WTC11 (cell line): ENCODE results near the gene HLX. TPM values are rescaled to one million over a fixed set of nuclear protein-coding genes. Genes with fewer than 3 reads are reported as not detected.

Source experiments
- ATAC-seq: fragments of 200-7000 bp; cut with Tn5 transposase; 2 replicates; pipeline ENCODE4 v1.10.0; 2021; ENCODE audit warnings: mild to moderate bottlenecking, moderate library complexity
- CTCF ChIA-PET: fragments of 300-600 bp; sonication (Branson Sonifier 250); formaldehyde crosslinking; loops from one replicate; lab custom pipeline; 2021; ENCODE audit warnings: antibody characterized with exemption; lab: Charles Lee
- POLR2A ChIA-PET: fragments of 350-600 bp; sonication (Branson Sonifier 250); formaldehyde crosslinking; loops from one replicate; lab custom pipeline; 2021; ENCODE audit warnings: antibody characterized with exemption; lab: Charles Lee
- DNase-seq: peaks from one replicate; pipeline ENCODE4 v3.0.0; 2021; ENCODE audit warnings: low spot score
- H3K27ac Mint-ChIP-seq: 2 replicates; pipeline ENCODE4 v1.8.0; 2021; ENCODE audit warnings: mixed read lengths
- H3K27me3 Mint-ChIP-seq: 2 replicates; pipeline ENCODE4 v1.8.0; 2021; ENCODE audit warnings: low read depth, mild to moderate bottlenecking, moderate library complexity, mixed read lengths
- H3K36me3 Mint-ChIP-seq: 2 replicates; pipeline ENCODE4 v1.8.0; 2021; ENCODE audit warnings: mixed read lengths
- H3K4me1 Mint-ChIP-seq: 2 replicates; pipeline ENCODE4 v1.8.0; 2022; ENCODE audit warnings: mixed read lengths
- H3K4me3 Mint-ChIP-seq: 2 replicates; pipeline ENCODE4 v1.8.0; 2021; ENCODE audit warnings: mild to moderate bottlenecking, moderate library complexity, mixed read lengths
- H3K9me3 Mint-ChIP-seq: 2 replicates; pipeline ENCODE4 v1.8.0; 2021; ENCODE audit warnings: mixed read lengths
- CTCF ChIP-seq: fragments of 200-600 bp; IDR thresholded peaks from 2 replicates; pipeline ENCODE4 v1.8.0; 2022; ENCODE audit warnings: antibody characterized with exemption
- ELF4 ChIP-seq: sonication (generic); formaldehyde crosslinking; IDR thresholded peaks from 2 replicates; pipeline ENCODE4 v1.8.1; 2022; ENCODE audit warnings: low read depth, mild to moderate bottlenecking, moderate library complexity, missing genetic modification reagents
- FOXP1 ChIP-seq: sonication (generic); formaldehyde crosslinking; IDR thresholded peaks from 2 replicates; pipeline ENCODE4 v1.8.0; 2022; ENCODE audit warnings: missing genetic modification reagents, mild to moderate bottlenecking, moderate library complexity, borderline replicate concordance
- GTF2I ChIP-seq: fragments of 250-450 bp; sonication (Bioruptor Pico); conservative IDR thresholded peaks from 2 replicates; pipeline ENCODE4 v1.4.0; 2021; ENCODE audit warnings: mild to moderate bottlenecking
- HMGA2 ChIP-seq: fragments of 250-450 bp; sonication (Bioruptor Pico); IDR thresholded peaks from 2 replicates; pipeline ENCODE4 v1.4.0; 2021; ENCODE audit warnings: mild to moderate bottlenecking, moderate library complexity
- IRF2 ChIP-seq: sonication (generic); formaldehyde crosslinking; IDR thresholded peaks from 2 replicates; pipeline ENCODE4 v1.8.0; 2022; ENCODE audit warnings: low read depth, missing genetic modification reagents, borderline replicate concordance
- MXD4 ChIP-seq: fragments of 250-450 bp; sonication (Bioruptor Pico); IDR thresholded peaks from 2 replicates; pipeline ENCODE4 v1.8.0; 2021; ENCODE audit warnings: mild to moderate bottlenecking, moderate library complexity, borderline replicate concordance
- NFE2L1 ChIP-seq: sonication (generic); formaldehyde crosslinking; IDR thresholded peaks from 2 replicates; pipeline ENCODE4 v1.8.1; 2023; ENCODE audit warnings: missing genetic modification reagents
- NFYB ChIP-seq: sonication (generic); formaldehyde crosslinking; conservative IDR thresholded peaks from 2 replicates; pipeline ENCODE4 v1.8.0; 2022; ENCODE audit warnings: low read depth, missing genetic modification reagents
- NR1H2 ChIP-seq: sonication (generic); formaldehyde crosslinking; IDR thresholded peaks from 2 replicates; pipeline ENCODE4 v1.9.0; 2021; ENCODE audit warnings: mild to moderate bottlenecking, moderate library complexity, missing genetic modification reagents
- SP1 ChIP-seq: sonication (generic); formaldehyde crosslinking; conservative IDR thresholded peaks from 2 replicates; pipeline ENCODE4 v1.8.1; 2022; ENCODE audit warnings: missing genetic modification reagents
- STAT6 ChIP-seq: sonication (generic); formaldehyde crosslinking; conservative IDR thresholded peaks from 2 replicates; pipeline ENCODE4 v1.8.1; 2023; ENCODE audit warnings: mild to moderate bottlenecking, low read depth, missing genetic modification reagents, moderate library complexity
- TP53 ChIP-seq: sonication (generic); formaldehyde crosslinking; IDR thresholded peaks from 2 replicates; pipeline ENCODE4 v1.8.1; 2023; ENCODE audit warnings: mild to moderate bottlenecking, missing genetic modification reagents
- ZBTB21 ChIP-seq: sonication (generic); formaldehyde crosslinking; IDR thresholded peaks from 2 replicates; pipeline ENCODE4 v1.8.1; 2023; ENCODE audit warnings: mild to moderate bottlenecking, missing genetic modification reagents, borderline replicate concordance
- ZNF219 ChIP-seq: sonication (generic); formaldehyde crosslinking; IDR thresholded peaks from 2 replicates; pipeline ENCODE4 v1.8.0; 2023; ENCODE audit warnings: missing genetic modification reagents, mild to moderate bottlenecking, borderline replicate concordance
- ZNF396 ChIP-seq: fragments of 250-450 bp; sonication (Bioruptor Pico); IDR thresholded peaks from 2 replicates; pipeline ENCODE4 v1.8.0; 2021; ENCODE audit warnings: mild to moderate bottlenecking, moderate library complexity, borderline replicate concordance
- total RNA-seq: library from RNA; stranded (reverse); gene quantifications from 3 replicates; pipeline ENCODE4 v1.2.3, GENCODE V29; 2021
- TF ChIP-seq, protein P1 (sequence below): sonication (generic); formaldehyde crosslinking; IDR thresholded peaks from 2 replicates; pipeline ENCODE4 v1.8.1; 2023; ENCODE audit warnings: mild to moderate bottlenecking, missing genetic modification reagents, moderate library complexity
- TF ChIP-seq, protein P2 (sequence below): sonication (generic); formaldehyde crosslinking; IDR thresholded peaks from 2 replicates; pipeline ENCODE4 v1.8.1; 2022; ENCODE audit warnings: low read depth, missing genetic modification reagents, borderline replicate concordance

Gene HLX
- total RNA-seq, 1 experiment from 2014 or later, result not detected

GRCh38 chr1:220893701-220894024 is 14.4 kb downstream of the HLX start:
- peaks cover 3% of the 10 kb centered on the region; the same call in 1 of the 2 replicates for H3K36me3 Mint-ChIP-seq
- TF ChIP-seq ZBTB21 (CRISPR knock-in tag) (no peak), HMGA2 (CRISPR knock-in tag) (no peak), NFE2L1 (CRISPR knock-in tag) (no peak), NR1H2 (CRISPR knock-in tag) (no peak), SP1 (CRISPR knock-in tag) (no peak), STAT6 (no peak), ZNF219 (CRISPR knock-in tag) (no peak), CTCF (no peak), ELF4 (CRISPR knock-in tag) (no peak), TP53 (CRISPR knock-in tag) (no peak)
- TF ChIP-seq, protein P1, sequence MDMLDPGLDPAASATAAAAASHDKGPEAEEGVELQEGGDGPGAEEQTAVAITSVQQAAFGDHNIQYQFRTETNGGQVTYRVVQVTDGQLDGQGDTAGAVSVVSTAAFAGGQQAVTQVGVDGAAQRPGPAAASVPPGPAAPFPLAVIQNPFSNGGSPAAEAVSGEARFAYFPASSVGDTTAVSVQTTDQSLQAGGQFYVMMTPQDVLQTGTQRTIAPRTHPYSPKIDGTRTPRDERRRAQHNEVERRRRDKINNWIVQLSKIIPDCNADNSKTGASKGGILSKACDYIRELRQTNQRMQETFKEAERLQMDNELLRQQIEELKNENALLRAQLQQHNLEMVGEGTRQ (CRISPR knock-in tag), result no peak
- H3K9me3 Mint-ChIP-seq, result 0 out of 2 replicates have a peak, but pooled peaks cover 3% of the 10 kb centered on the region
- no peak overlapping the region for H3K27ac Mint-ChIP-seq
- no peak for DNase-seq
- H3K27me3 Mint-ChIP-seq, result peaks cover 100% of the 10 kb centered on the region
- H3K4me3 Mint-ChIP-seq, result peak overlapping the region; percentile 69
- POLR2A ChIA-PET, result interaction anchor here (1.2 kb wide), 1 partner anchor 11 kb away, joined by 3 read pairs; no protein-coding TSS in a partner anchor
- ATAC-seq, result peak; percentile 6
- peaks cover 59% of the 10 kb centered on the region for H3K4me1 Mint-ChIP-seq
- CTCF ChIA-PET, result interaction anchor here (1.1 to 2.1 kb wide), 4 partner anchors 9 to 310 kb away, joined by 3 to 7 read pairs (median 5); no protein-coding TSS in a partner anchor

DNA sequence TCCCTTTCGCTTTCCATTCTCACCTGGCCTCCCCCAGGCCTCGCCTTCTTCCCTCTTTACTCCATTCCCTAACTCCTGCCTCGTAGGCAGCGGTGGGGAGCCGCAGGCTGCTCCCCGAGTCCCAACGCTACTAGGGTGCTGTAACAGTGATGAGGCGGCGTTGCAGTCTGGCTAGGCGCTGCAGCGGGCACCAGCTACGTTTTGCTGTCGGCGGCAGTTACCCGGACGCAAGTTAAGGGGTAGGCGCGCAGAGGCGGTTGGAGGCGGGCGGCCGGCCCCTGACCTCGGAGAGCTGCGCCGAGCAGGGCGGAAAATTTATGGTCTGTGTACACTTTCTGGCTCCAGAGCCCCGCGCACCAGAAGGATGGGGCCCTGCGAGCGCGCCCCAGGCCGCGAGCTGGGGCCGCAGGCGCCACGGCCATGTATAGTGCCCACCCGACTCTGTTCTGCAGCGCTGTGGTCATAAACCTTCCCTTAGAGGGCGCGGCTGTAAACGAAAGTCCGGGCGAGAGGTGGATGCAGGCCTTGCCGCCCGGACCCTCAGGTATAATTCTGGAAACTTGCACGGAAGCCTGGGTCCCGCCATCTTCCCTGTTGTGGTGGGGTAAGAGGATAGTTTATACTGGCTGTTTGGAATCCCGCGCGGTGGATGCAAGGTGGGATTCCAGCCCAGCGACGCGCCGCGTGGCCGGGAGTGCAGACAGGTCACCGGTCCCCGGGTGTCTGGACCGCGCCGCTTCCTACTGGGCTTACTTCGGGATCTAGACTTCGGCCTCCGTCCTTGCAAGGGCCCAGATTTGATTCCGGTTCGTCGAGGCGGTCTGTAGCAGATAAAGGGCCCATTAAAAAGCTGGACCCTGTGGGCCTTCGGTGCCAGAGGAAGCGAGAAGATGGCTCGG is 15.0 kb downstream of the HLX start:
- Mint-ChIP-seq H3K27ac (no peak overlapping the region), H3K4me3 (peak overlapping the region; percentile 69)
- POLR2A ChIA-PET, result interaction anchor here (0.5 to 1.2 kb wide), 3 partner anchors 10 to 808 kb away, joined by 3 to 5 read pairs (median 3); no protein-coding TSS in a partner anchor

DNA sequence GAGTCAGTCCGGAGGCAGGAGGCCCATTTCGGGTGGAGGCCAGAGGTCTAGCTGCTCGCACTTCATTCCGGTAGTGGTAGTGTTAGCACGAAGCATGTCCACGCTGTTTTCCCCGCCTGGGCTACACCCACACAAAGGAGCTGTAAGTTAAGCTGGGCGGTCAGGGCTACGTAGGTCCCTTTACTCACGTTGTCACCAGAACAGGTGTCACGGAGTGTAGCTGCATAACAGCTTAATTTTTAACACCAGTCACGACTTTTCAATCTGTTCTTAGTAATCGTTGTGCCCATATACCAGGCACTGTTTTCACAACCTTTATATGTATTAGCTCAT is 15.6 kb downstream of the HLX start:
- peaks cover 100% of the 10 kb centered on the region for H3K27me3 Mint-ChIP-seq
- ATAC-seq (no peak), DNase-seq (no peak)
- H3K9me3 Mint-ChIP-seq, result 0 out of 2 replicates have a peak, but pooled peaks cover 3% of the 10 kb centered on the region
- peak overlapping the region; percentile 69 for H3K4me3 Mint-ChIP-seq
- H3K4me1 Mint-ChIP-seq, result peaks cover 56% of the 10 kb centered on the region
- ChIA-PET POLR2A (interaction anchor here (0.5 to 1.2 kb wide), 3 partner anchors 10 to 807 kb away, joined by 3 to 5 read pairs (median 3); no protein-coding TSS in a partner anchor), CTCF (interaction anchor here (1.1 to 2.1 kb wide), 5 partner anchors 11 to 309 kb away, joined by 3 to 7 read pairs (median 4); no protein-coding TSS in a partner anchor)
- H3K27ac Mint-ChIP-seq, result no peak overlapping the region
- peaks cover 3% of the 10 kb centered on the region; the same call in 1 of the 2 replicates for H3K36me3 Mint-ChIP-seq
- TF ChIP-seq GTF2I (CRISPR knock-in tag) (no peak), TP53 (CRISPR knock-in tag) (no peak), SP1 (CRISPR knock-in tag) (no peak), CTCF (no peak), FOXP1 (CRISPR knock-in tag) (no peak), MXD4 (CRISPR knock-in tag) (no peak), IRF2 (CRISPR knock-in tag) (no peak), NFYB (CRISPR knock-in tag) (no peak)
- TF ChIP-seq, protein P2, sequence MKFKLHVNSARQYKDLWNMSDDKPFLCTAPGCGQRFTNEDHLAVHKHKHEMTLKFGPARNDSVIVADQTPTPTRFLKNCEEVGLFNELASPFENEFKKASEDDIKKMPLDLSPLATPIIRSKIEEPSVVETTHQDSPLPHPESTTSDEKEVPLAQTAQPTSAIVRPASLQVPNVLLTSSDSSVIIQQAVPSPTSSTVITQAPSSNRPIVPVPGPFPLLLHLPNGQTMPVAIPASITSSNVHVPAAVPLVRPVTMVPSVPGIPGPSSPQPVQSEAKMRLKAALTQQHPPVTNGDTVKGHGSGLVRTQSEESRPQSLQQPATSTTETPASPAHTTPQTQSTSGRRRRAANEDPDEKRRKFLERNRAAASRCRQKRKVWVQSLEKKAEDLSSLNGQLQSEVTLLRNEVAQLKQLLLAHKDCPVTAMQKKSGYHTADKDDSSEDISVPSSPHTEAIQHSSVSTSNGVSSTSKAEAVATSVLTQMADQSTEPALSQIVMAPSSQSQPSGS (CRISPR knock-in tag), result no peak

More for the DNA sequence above, 15.0 kb downstream of the HLX start:
- H3K36me3 Mint-ChIP-seq, result peaks cover 3% of the 10 kb centered on the region; the same call in 1 of the 2 replicates
- 0 out of 2 replicates have a peak, but pooled peaks cover 3% of the 10 kb centered on the region for H3K9me3 Mint-ChIP-seq
- peak; percentile 36; the same call in 1 of the 2 replicates for TF ChIP-seq ZBTB21 (CRISPR knock-in tag)
- no peak for TF ChIP-seq ZNF396 (CRISPR knock-in tag)
- peak; percentile 53 for ATAC-seq
- peaks cover 100% of the 10 kb centered on the region for H3K27me3 Mint-ChIP-seq
- CTCF ChIA-PET, result interaction anchor here (1.1 to 2.1 kb wide), 5 partner anchors 10 to 309 kb away, joined by 3 to 7 read pairs (median 4); no protein-coding TSS in a partner anchor
- peaks cover 58% of the 10 kb centered on the region for H3K4me1 Mint-ChIP-seq
- DNase-seq, result peak; percentile 57
